ENCODE results near the gene EFEMP1.

Gene EFEMP1

DNA sequence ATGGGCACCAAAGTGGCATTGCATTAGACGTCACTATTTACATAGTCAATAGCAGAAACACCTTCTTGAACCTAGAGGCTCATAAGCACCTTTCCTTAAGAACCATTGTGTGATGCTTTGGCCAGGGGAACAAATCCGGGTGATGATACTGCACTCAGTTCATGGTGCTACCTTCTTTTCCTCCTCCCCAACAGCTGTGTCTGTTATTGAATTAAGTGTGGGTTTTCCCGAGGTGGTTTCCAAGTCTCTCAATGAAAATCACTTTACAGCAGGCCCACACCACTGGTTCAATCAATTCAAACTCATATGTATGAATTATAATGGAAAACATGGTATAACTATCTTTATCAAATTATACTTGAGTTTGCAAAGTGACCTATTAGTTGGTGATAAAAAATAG is 9.3 kb upstream of the EFEMP1 start:
- DNase-seq = no peak

GRCh38 chr2:55931281-55931680 is 7.7 kb upstream of the EFEMP1 start:
- no peak for DNase-seq

DNA sequence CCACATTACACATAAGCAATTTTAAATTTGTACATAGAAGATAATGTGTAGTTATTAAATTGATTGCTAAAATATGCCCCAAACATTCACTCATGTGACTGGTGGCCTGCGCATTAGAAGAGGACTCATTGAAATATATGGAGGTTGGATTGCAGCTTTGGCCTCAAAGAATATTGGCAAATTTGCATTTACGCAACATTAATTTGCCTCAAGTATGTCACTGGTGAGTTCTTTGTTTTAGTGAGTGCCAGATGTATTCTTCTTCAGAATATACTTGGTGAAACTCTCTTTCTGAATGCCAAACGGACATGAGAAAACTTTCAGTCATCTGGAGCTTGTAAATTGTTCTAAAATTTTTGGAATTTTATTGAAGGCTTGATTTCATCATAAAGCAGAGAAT is 5.9 kb upstream of the EFEMP1 start:
- DNase-seq = no peak

DNA sequence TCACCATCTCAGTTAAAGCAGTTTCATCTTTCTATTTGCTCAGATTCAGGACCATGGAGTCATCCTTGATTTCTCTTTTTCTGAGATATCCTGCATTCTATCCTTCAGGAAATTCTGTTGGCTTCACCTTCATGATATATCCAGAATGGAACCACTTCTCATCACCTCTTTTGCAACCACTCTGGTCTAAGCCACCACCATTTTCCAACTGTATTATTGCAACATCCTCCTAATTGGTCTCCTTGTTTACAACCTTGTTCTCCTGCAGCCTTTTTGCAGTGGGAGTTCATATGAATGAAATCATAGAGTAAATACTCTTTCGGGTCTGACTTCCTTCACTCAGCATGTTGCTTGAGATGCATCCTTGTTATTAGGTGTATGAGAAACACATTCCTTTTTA is 3.4 kb upstream of the EFEMP1 start:
- DNase-seq = no peak

- DNase-seq = no peak
Measured at GRCh38 chr2:55926246-55926645, 2.7 kb upstream of the EFEMP1 start.

- DNase-seq = no peak
Measured at GRCh38 chr2:55923982-55924321, 370 bp upstream of the EFEMP1 start.

GRCh38 chr2:55922291-55922907 is 1.2 kb downstream of the EFEMP1 start:
- DNase-seq = no peak

DNA sequence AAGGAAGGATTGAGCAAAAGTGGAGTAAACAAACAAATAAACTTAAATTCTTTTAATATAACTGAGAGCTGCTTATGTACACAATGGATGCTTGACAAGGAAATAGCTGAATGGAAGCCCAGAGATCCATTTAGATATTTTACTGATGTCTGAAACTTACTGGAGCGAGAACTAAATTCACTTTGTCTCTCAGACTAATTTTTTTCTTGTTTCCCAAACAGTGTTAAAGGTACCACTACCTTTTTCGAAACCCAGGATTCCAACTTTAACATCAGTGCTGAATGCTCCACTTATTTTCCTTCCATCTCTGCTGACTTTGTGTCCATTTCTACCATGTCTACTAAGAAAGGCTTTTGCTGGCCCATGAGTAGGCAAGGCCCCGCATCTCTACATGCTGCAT is 4.0 kb downstream of the EFEMP1 start:
- no peak for DNase-seq

DNA sequence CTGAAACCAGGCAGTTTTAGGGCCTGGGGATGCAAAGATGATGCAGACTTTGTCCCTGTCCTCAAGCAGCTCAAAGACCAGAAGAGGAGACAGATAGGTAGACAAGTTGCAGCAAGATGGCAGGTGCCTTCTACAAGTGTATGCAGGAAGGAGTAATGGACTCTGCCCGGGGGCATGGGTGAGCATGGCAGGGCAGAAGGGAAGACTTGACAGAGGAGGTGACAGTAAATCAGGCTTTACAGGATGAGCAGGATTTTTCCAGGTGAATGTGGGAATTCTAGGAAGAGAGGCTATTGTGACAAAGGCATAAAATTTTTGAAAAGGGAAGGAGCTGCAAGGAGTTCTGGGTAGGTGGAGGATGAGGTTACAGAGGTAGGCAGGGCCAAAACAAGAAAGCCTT is 4.7 kb downstream of the EFEMP1 start:
- DNase-seq = no peak

- DNase-seq = no peak
Measured at GRCh38 chr2:55917713-55918390, 5.7 kb downstream of the EFEMP1 start.

GRCh38 chr2:55917117-55917516 is 6.5 kb downstream of the EFEMP1 start:
- DNase-seq = no peak

GRCh38 chr2:55916473-55917049 is 7.0 kb downstream of the EFEMP1 start:
- DNase-seq = no peak

DNA sequence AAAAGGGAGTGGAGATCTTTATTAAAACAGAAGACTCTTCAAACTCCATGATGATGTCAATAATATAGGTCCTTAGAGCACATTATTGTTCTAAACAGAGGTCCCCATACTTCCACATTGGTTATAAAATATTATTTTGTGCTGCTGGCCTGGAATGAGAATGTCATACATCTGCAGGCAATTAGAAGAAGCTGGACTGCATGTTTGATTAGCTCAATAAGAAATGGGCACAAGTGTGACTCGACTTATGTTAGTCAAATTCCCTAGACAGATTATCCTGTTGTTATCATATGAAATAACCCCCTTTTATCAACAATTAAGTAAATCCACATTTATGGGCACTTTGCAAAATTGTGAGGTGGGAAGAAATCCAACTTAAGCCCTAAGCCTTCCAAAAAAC is 8.8 kb downstream of the EFEMP1 start:
- DNase-seq = no peak

DNA sequence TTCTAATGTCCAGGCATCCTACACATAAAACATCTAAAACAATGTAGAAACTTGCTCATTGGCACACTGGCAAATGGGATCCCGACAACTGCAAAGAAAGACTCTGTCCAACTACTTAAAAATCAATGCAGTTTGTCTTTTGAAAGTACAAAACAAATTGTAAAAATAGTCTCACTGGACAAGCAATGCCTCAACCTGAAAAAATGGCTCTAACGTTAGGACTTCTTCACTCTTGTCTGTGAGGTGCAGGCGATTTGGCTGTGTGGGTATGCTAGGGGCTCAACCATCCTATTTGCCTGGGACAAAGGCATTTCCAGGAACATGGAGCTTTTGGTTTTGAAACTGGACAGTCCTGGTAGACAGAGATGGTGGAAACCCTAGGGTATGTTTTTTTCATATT is 10.7 kb downstream of the EFEMP1 start:
- no peak for DNase-seq

- DNase-seq = no peak
Measured at GRCh38 chr2:55910077-55910476, 13.5 kb downstream of the EFEMP1 start.

GRCh38 chr2:55907686-55908085 is 15.9 kb downstream of the EFEMP1 start:
- DNase-seq = no peak

- no peak for DNase-seq
Measured at GRCh38 chr2:55906993-55907392, 16.6 kb downstream of the EFEMP1 start.

- no peak for DNase-seq
Measured at GRCh38 chr2:55903727-55904126, 19.9 kb downstream of the EFEMP1 start.

DNA sequence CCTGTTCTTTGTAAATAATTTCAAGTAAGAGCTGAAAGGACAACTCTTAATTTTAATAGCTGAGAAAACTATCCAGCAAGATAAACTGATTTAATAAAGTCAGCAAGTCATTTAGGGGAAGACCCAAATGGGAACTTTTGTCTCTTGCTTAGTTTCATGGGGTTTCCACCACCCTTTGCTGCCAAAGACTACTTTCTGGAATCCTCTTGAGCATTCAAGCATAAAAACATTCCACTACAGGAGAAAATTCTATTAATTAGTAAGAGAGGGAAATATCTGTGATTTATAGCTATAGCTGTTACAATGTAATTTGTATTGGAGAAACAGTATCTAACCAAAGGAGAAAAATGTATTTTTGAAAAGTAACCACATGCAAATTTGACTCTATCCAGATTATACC is 20.6 kb downstream of the EFEMP1 start:
- no peak for DNase-seq

DNA sequence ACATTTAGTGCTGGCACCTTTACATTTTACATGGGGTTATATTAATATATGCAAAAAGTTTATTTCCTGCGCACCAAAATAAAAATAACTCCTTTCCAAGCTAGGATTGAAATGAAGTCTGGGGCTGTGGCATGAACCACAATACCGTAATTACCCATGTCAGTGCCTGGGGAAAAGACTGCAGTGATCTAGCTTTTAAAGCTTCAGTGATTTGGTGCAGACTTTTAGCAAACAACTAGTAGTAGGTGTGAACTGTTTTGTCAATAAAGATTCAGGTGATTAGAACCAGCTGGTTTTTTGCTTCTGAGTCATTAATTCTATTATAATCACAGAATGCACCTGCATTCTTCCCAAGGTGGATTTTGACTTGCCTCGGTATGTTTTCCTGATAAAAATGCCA is 21.2 kb downstream of the EFEMP1 start:
- DNase-seq = no peak

DNA sequence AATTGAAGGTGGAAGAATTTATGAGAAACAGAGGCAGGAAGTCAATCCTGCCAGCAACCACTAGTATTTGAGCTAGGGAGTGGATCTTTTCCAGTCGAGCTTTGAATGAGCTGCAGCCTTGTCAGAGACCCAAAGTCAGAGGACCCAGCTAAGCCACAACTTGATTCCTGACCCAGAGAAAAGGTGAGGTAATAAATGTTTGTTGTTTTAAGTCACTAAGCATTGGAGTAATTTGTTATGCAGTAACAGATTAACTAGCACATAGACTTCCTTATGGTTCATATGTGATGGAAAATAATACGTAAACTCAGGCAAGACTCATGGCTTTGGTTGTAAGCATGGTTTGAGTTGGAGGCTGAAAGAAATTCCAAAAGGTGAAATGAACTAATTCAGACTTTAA is 21.6 kb downstream of the EFEMP1 start:
- DNase-seq = no peak

DNA sequence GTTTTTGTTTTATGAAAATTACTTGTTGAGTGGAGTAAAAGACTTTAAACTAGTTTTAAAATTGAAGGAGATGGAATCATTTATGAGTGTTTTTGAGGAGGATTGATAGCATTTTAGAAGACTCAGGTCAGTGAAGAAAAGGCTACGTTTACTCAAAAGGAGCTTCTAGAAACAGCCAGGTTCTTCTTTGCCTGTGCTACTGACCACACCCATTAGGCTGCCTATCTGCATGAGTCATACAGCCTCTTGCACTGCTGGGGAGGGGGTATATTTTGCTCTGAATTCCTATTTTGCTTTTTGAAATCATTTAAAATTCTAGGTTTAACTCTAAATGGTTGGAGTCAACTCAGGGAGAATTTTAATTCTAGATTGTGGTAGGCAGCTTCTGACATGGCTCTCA is 22.3 kb downstream of the EFEMP1 start:
- DNase-seq = no peak

DNA sequence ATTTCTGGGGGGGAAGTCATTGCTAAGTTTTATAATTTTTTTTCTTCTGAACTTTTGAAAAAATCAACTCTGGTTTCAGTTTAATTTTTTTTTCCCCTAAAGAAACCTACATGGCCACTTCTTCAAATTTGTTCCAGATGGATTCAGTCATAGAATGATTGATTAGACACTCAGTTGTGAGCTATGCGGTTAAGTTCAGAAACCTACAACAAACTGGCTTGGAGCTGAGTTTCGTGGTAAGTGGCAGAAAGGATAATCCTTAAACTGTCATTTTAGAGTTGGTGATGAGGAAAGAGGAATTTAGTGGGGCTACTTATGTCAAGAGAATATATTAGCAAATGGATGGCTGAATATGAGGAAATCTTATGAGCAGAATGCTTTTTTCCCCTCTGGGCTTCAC is 23.7 kb downstream of the EFEMP1 start:
- no peak for DNase-seq

- no peak for DNase-seq
Measured at GRCh38 chr2:55898386-55899040, 25.1 kb downstream of the EFEMP1 start.
